GM21619 (cell line): ENCODE data around the gene RGS19.

Source experiments
- ATAC-seq: cut with Tn5 transposase; IDR thresholded peaks from one replicate; pipeline ENCODE4 v1.9.1; 2021; ENCODE audit not compliant: unreplicated experiment

RGS19 gene

DNA sequence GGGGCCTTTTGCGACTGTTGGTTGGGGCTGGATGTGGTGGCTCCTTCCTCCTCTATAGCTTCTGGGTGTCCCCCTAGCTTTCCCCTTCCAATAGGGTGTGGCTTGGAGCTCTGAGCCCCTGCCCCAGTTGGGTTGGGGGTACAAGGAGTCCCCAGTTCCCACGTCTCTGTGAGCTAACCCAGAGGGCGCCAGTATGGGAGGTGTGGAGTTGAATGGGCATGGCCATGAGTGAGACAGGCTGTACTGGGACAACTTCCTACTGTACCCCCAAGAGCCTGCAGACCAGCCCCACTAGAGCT lies 42.2 kb downstream of the RGS19 start:
- no peak for ATAC-seq

DNA sequence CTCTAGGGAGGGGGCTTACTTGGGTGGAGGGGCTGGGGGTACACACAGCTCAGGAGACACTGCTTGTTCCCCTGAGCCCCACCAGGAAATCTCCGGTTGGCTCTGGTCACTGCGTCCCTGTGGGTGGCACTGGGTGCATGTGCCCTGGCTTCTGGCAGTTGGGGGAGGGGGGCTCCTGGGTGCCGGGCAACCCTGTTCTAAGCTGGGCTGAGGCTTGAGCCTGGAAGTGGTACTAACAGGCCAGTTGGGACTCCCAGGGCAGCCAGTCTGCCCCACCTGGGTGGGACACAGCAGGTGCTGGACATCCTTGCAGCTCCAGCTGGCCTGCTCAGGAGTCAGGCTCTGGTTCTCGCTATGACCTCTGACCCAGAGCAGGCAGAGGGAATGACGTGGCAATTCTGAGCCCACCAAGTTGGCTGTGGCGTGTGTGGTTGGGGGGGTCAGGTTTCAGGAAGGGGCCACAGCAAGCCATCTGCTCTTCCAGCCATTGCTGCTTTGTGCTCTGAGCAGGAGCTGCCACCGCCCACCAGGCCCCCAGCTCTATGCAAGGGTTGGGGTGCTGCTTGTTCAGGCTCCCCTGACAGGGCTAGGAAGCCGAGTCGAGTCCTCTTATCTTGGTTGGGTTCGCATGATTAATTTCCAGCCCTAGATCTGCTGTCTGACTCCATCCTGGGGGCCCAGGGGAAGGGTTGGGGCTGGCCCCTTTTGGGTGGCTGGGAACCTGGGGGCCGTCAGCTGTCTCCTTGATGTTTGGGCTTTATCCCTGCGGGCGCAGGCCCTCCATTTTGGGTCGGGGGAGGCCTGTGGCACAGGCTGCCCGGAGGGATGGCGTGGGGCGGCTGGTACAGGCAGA lies 42.7 kb downstream of the RGS19 start:
- ATAC-seq = no peak

DNA sequence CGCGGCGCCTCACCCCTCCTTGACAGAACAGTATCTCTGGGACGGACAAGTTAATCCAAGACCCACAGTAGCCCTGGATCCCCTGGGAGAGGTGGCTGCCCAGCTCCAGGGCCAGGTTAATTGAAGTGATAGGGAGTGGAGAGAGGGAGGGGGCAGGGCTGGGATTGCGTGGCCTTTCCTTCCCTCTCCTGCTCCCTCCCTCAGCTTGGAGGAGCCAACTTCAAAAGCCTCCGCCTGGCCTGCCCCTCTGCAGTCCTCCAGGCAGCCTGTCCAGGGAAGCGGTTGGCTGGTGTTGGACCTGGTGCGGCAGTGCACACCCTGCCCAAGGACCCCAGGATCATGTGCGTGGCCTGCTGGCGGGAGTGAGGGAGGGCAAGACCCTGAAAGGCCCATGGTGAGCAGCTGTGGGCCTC lies 43.4 kb downstream of the RGS19 start, which contains the start of gene C20orf204:
C20orf204 (plus strand) TSS at position 250 of the 413 bp plus-strand sequence; CDS start at position 392, 142 bp downstream.
- no peak for ATAC-seq

DNA sequence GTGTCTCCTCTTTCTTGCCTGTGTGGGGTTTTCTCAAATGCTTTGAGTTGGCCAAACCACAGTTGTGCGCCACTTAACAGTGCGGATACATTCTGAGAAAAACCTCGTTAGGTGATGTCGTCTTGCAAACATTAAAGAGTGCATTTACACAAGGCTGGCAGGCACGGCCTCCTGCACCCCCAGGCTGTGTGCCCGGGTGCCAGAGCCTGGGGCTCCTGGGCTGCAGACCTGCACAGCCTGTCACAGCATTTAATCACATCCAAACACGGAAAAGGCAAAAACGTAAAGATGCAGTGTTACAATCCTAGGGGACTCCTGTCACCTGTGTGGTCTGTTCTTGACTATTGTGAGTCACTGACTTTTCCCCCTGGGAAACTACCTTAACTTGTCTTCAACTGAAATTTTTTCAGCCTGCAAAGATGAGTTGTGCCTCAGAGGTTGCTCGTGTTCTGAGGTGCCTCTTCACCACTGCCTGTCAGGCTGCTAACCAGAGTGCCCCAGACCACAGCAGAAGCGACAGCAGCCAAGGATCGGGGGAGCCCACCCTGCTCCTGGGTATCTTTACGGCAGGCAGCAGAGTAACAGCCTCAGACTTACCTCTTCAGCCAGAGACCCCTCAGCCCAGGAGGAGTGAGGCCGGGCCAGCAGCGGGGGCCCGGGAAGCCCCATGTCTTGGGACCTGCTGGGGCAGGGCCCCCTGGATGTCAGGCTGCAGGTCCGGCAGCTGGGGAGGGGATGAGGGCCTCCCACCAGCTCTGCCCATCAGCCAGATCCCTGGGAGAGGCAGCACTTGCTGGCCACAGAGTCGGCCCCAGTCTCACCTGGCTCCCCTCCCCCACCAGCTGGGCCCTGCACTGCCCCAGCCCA lies 44.0 kb downstream of the RGS19 start:
- no peak for ATAC-seq

DNA sequence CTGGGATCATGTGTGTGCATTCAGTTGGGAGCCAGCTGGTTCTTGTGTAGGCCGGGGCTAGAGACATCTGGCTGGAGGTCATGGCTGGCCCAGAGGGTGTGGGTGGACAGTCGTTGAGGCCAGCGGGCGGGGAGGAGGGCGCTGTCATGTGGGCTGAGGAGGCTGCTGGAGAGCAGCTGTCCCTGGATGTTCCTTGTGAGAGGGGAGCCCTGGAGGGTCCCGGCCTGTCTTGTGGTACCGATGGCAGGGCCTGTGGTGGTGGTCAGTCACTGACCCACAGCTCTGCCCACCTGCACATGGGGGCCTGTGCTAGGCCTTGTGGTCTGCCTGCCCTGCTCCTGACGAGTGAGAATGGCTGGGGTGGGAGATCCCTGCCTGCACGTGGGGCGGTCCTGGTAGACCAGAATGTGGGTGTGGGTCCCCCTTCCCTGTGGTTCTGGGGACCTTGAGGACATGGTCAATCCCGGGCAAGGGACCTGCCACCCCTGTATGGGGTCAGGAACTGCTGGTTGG lies 45.3 kb downstream of the RGS19 start:
- ATAC-seq = no peak

DNA sequence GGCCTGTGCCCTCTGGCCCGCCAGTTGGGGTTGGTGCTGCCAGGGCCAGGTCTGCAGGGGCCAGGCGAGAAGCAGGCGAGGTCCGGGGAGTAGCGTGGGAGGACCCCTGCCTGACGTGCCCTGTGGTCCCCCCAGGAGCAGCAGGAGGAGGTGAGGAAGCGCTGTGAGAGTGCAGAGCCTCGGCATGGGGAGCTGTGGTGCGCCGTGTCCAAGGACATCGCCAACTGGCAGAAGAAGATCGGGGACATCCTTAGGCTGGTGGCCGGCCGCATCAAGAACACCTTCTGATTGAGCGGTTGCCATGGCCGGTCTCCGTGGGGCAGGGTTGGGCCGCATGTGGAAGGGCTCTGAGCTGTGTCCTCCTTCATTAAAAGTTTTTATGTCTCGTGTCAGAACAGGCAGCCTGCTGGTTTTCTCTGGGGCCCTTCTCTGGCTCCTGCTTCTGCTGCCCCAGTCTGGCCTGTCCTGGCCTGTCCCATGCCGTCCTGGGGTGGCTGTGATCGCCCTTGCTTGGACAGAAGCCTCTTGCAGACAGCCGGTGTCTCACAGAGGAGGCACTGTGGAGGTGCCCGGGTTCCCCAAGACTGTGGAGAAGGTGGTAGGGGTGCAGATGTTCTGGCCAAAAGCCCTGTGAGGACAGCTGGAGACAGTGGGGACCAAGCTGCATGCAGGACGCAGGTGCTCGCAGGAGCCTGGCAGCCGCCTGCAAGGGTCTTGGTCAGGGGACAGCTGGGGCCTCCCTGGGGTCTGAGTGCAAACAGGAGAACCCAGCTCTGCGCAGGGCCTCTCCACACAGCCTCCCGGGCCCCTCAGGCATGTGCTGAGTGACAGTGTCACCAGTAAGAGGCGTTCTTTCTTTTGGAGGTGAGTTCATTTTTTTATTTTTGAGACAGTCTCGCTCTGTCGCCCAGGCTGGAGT lies 46.4 kb downstream of the RGS19 start:
- no peak for ATAC-seq

DNA sequence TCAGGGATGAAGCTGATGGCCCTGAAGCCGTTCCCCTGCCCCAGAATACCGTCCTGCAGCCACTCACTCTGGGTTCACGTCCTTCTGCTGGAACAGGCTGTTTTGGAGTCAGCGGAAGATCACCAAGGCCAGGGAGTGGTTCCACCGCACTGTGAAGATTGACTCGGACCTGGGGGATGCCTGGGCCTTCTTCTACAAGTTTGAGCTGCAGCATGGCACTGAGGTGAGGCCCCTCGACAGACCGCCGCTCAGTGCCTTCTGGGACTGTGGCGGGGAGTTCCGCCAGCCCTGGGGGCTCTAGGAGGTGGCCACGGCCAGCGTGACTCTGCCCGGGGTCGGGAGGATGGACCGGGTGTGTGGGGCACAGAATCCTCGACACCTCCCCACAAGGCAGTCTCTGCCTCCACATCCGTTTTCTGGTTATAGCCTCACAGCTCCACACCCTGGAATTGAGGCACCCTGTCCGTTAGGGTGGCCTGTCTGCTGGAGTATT lies 47.5 kb downstream of the RGS19 start:
- no peak for ATAC-seq

DNA sequence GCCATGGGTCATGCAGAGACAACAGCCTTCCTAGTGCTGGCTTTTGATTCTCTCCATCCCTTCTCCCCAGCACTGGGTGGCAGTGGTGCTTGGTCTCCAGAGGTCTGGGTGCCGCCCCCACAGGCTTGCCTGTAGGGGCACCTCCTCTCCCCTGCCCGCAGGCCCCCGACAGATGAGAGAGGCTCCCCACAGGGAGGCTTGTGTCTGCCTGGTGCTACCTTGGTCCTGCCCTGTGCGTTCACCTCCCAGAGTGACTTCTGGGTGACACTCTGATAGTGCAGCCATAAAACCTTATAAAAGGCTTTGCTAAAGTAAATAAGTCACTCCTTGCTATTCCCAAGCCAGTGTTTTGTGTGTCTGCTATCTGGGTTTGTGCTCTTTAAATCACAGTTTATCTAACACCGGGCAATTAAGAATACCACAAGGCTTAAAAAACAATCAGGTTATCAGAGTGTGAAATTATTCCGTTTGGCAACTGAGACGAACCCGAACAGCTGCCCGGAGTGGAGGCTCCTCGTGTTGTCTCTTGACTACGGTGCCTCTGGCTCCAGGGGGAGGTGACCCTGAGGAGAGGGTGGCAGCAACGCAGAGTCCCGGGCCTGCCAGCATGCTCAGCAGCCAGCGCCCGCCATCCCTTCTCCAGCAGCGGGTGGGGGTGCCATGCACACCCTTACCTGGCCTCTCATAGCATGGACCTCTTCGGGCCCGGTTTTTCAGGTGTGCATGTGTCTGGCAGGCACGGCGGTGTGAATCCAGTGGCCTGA lies 48.8 kb downstream of the RGS19 start:
- ATAC-seq = no peak

DNA sequence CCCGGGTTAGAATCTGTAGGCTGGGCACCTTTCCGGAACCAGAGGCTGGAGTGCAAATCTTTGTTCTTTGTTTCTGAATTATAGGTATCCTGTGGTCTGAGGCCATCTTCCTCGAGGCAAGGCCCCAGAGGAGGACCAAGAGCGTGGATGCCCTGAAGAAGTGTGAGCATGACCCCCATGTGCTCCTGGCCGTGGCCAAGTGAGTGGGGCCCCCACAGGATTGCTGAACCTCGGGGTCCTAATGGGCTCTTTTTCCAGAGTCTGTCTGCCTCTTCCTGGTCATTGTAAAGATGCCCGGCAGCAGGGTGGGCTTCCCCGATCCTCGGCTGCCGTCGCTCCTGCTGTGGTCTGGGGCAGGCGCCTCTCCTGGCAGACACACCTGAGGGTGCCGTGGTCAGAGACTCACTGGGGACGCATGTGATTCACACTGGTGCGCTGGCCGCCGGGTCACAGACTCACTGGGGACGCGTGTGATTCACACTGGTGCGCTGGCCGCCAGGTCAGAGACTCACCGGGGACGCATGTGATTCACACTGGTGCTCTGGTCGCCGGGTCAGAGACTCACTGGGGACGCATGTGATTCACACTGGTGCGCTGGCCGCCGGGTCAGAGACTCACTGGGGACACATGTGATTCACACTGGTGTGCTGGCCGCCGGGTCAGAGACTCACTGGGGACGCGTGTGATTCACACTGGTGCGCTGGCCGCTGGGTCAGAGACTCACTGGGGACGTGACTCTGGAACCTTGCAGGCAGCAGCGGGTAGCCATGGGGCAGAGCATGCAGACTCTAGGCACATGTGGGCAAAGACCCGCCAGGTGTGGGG lies 49.8 kb downstream of the RGS19 start:
- ATAC-seq = no peak

DNA sequence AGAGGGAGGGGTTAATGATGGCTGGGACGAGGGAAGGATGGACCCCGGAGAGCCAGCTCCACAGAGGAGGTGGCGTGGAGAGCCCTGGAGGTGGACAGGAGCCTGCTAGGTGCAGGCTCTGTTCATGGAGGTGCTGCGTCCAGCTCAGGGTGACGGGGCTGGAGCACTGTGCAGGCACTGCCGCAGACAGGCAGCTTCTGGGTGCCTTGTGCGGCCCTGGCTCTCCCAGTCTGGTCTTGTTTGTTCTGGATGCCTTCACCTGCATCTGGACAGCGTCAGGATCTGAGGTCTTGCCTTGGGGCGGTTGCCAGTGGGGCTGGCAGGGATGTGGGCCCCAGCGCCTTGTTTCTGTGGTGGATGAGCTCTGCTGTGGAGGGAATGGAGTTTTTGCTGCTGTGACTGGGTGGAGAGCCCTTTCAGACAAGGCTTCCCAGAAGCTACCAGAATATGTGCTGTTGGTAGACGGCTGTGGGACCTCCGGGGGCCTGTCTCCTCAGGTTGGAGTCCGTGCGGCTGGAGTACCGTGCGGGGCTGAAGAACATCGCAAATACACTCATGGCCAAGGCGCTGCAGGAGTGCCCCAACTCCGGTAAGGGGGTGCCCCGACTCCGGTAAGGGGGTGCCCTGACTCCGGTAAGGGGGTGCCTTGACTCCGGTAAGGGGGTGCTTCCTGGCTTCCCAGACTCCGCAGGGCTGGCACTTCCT lies 51.2 kb downstream of the RGS19 start:
- no peak for ATAC-seq

DNA sequence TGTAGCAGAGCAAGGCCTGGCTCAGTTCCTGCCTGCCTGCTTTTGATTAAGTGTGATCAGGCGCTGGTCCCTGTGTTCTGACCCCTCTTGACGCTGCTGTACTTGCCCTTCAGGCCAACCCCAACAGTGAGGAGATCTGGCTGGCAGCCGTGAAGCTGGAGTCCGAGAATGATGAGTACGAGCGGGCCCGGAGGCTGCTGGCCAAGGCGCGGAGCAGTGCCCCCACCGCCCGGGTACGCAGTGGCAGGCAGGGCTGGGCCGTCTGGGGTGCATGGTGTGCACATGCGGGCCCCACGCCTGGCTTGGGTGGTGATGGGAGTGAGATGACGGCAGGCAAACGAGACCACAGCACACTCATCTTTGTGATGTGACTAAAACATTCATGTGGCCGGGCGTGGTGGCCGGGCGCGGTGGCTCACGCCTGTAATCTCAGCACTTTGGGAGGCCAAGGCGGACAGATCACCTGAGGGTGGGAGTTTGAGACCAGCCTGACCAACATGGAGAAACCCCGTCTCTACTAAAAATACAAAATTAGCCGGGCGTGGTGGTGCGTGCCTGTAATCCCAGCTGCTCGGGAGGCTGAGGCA lies 53.4 kb downstream of the RGS19 start:
- ATAC-seq = no peak

DNA sequence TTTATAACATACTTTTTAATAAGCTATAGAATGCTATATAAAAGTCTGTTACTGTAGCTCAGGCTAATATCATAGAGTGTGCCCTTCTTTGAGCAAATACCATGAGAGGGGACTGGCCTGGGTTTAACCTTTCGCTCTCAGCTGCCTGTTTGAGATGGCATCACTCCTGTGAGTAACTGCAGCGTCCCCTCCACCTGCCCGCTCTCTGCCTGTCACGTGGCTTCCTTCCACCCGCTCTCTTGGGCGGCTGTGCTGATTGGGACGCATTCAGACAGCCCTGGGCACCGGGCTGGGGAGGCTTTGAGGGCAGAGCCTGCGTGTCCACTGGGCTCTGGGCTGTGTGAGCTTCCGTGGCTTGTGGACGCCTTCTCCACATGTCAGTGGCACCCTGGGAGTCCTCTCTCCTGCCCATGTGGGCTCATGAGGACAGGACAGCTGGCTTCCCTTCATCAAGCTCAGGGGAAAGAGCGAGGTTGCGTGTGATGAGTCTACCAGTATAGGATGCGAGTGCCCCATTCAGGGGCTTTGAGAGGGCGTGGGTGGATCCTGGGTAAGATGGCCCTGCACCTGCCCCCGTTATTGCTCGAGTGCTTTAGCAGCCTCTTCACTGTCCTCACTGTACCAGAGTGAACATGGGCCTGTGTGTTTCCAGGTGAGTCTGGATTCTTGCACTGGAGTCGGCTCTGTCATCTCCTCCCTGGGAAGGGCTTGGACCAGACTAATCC lies 54.1 kb downstream of the RGS19 start:
- no peak for ATAC-seq

DNA sequence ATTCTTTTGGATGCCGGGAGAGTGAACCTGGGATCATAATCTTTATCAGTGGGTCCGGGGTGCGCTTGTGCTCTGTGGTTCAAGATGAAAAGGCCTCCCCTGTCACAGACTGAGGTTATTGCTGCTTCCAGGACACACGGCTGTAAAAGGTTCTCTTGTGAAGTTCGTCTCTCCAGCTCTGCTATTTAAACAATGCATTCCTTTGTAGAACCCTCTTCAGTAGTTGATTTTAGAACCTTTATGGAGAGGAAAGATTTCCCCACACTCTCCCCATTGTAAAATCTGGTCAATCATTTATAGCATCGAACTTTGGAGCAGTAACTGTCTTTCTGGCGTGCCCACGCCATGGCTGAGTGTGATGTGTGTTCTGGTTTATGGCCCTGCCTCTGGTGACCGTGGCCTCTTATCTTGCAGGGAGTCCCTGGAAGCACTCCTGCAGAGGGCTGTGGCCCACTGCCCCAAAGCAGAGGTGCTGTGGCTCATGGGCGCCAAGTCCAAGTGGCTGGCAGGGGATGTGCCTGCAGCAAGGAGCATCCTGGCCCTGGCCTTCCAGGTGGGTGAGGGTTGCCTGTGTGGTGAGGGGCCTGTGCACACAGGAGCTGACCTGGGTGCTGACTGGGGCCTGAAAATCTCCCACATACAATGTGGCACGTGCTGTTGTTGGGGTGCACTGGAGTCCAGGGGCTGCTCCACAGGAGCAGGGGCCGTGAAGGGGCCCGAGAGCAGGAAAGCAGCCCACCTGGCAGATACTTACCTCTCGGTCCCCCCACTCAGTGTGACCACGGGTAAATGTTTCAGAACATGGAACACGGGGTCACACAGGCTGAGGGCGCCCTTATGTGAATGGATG lies 55.0 kb downstream of the RGS19 start:
- ATAC-seq = no peak

DNA sequence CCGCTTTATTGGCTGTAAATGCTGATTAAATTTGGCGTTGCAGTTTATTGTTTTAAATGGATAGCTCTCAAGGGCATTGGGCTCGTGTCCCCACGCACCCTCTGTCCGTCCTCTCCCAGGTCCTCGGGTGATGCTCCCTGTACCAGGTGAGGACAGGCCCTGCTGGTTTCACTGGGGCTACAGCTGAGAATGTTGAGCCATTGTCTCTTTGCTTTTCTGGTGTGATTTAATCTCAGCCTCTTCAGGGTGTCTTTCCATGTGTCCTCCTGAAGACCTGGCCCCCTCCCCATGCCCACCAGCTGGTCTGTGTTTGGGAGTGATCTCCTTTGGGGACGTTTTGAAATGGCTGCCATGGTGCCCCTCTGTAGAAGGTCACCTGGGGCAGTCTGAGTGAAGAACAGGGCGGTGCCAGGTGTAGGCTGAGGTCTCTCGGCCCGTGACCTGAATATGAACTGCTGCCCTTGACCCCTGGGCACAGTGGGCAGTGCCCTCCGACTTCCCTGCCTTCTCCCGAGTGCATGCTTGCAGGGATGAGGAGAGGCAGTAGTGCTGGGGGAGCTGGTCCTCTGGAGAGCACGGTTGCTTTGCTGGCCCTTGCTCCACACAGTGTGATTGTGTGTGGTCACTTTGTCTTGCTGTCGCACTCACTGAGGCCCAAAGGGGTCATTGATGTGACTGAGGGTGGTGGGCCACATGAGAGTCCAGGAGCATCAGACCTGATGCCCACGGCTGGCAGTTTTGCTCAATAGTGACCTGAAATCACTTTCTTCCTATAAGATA lies 55.8 kb downstream of the RGS19 start:
- ATAC-seq = no peak
